SK-N-SH (cell line): ENCODE measurements around the gene SPAG9. TPM values are rescaled to one million over a fixed set of nuclear protein-coding genes. Genes with fewer than 3 reads are reported as not detected.

Experiments
- CTCF ChIA-PET: fragments of 300-600, 350-600 bp; formaldehyde crosslinking; extraction: SDS; loops from one replicate; lab custom pipeline; 2021; lab: Yijun Ruan, JAX
- POLR2A ChIA-PET: fragments of 350-600 bp; sonication (Branson Sonifier 250); formaldehyde crosslinking; extraction: SDS; loops from one replicate; lab custom pipeline; 2020; ENCODE audit warnings: antibody characterized with exemption, inconsistent platforms; lab: Yijun Ruan, JAX
- DNase-seq: peaks from one replicate; pipeline ENCODE4 v3.0.0; 2012
- H2AFZ ChIP-seq: fragments of 200-600 bp; sonication (generic); 2 replicates; pipeline ENCODE4 v1.8.1; 2016; ENCODE audit warnings: antibody characterized with exemption, mild to moderate bottlenecking, low read depth
- H3F3A ChIP-seq: fragments of 200-600 bp; sonication (generic); replicated peaks from 2 replicates; pipeline ENCODE3; 2016; ENCODE audit warnings: antibody characterized with exemption, mild to moderate bottlenecking; ENCODE audit not compliant: insufficient read depth
- H3K27ac ChIP-seq, 2 experiments: fragments of 200-500 bp in 1 of 2; fragments of 200-600 bp in 1 of 2; sonication (Bioruptor generic) in 1 of 2; sonication (generic), shearing (Covaris generic) in 1 of 2; 2 replicates each; pipeline versions ENCODE4 v1.5.1 to v1.6.1; 2014 to 2016; ENCODE audit warnings: low read depth in 2 of 2, inconsistent platforms in 1 of 2, low read length in 1 of 2, mild to moderate bottlenecking in 1 of 2, mixed read lengths in 1 of 2
- H3K27me3 ChIP-seq: fragments of 200-600 bp; sonication (generic), shearing (Covaris generic); 2 replicates; pipeline ENCODE4 v1.6.1; 2016; ENCODE audit warnings: mixed run types; ENCODE audit not compliant: insufficient read depth
- H3K36me3 ChIP-seq, 2 experiments: fragments of 200-500 bp in 1 of 2; fragments of 200-600 bp in 1 of 2; sonication (Bioruptor generic) in 1 of 2; sonication (generic) in 1 of 2; replicated peaks in 1 of 2; 2 replicates each; pipeline versions ENCODE3 to v1.5.1; 2014 to 2016; ENCODE audit warnings: low read length in 1 of 2, mild to moderate bottlenecking in 1 of 2; ENCODE audit not compliant: insufficient read depth in 2 of 2, control insufficient read depth in 1 of 2
- H3K4me1 ChIP-seq, 2 experiments: fragments of 200-500 bp in 1 of 2; fragments of 200-600 bp in 1 of 2; sonication (Bioruptor generic) in 1 of 2; sonication (generic), shearing (Covaris generic) in 1 of 2; 2 replicates each; pipeline versions ENCODE4 v1.5.1 to v1.6.1; 2014 to 2016; ENCODE audit warnings: low read depth in 1 of 2, low read length in 1 of 2, mixed run types in 1 of 2; ENCODE audit not compliant: insufficient read depth in 2 of 2, control insufficient read depth in 1 of 2
- H3K4me2 ChIP-seq: fragments of 200-600 bp; sonication (generic), shearing (Covaris generic); 2 replicates; pipeline ENCODE4 v1.6.1; 2017; ENCODE audit warnings: mixed run types
- H3K4me3 ChIP-seq, 2 experiments: fragments of 200-500 bp in 1 of 2; fragments of 200-600 bp in 1 of 2; sonication (Bioruptor generic) in 1 of 2; sonication (generic), shearing (Covaris generic) in 1 of 2; 2 replicates each; pipeline versions ENCODE4 v1.5.1 to v1.8.1; 2014 to 2016; ENCODE audit warnings: low read depth in 2 of 2, inconsistent platforms in 1 of 2, low read length in 1 of 2, mild to moderate bottlenecking in 1 of 2, mixed read lengths in 1 of 2, moderate library complexity in 1 of 2
- H3K79me2 ChIP-seq: fragments of 200-600 bp; sonication (generic); 2 replicates; pipeline ENCODE4 v1.8.1; 2017; ENCODE audit warnings: mild to moderate bottlenecking; ENCODE audit not compliant: insufficient read depth
- H3K9ac ChIP-seq: fragments of 200-600 bp; sonication (generic); 2 replicates; pipeline ENCODE4 v1.6.1; 2017; ENCODE audit warnings: mixed run types
- H3K9me2 ChIP-seq: fragments of 200-600 bp; sonication (generic); 2 replicates; pipeline ENCODE4 v1.6.1; 2017; ENCODE audit warnings: mixed run types
- H3K9me3 ChIP-seq: fragments of 200-600 bp; sonication (generic); 2 replicates; pipeline ENCODE4 v1.6.1; 2017; ENCODE audit warnings: mixed run types, mild to moderate bottlenecking, moderate library complexity
- H4K20me1 ChIP-seq: fragments of 200-600 bp; sonication (generic); 2 replicates; pipeline ENCODE4 v1.6.1; 2017; ENCODE audit warnings: mild to moderate bottlenecking, mixed run types; ENCODE audit not compliant: insufficient read depth
- CHD2 ChIP-seq: fragments of 150-350 bp; IDR thresholded peaks from 2 replicates; pipeline ENCODE4 v1.6.1; 2018; ENCODE audit warnings: low read length; ENCODE audit not compliant: partially characterized antibody
- ELF1 ChIP-seq: IDR thresholded peaks from 2 replicates; pipeline ENCODE4 v1.4.0; 2012
- FOSL2 ChIP-seq: IDR thresholded peaks from 2 replicates; pipeline ENCODE4 v1.4.0; 2012; ENCODE audit warnings: low read depth, mild to moderate bottlenecking, moderate library complexity, borderline replicate concordance
- FOXJ3 ChIP-seq: sonication (generic); formaldehyde crosslinking; IDR thresholded peaks from 2 replicates; pipeline ENCODE4 v1.5.1; 2020; ENCODE audit warnings: mild to moderate bottlenecking, missing genetic modification reagents
- FOXM1 ChIP-seq: IDR thresholded peaks from 2 replicates; pipeline ENCODE4 v1.4.0; 2012; ENCODE audit warnings: low read depth, mild to moderate bottlenecking
- GATA2 ChIP-seq: sonication (generic); formaldehyde crosslinking; IDR thresholded peaks from 2 replicates; pipeline ENCODE4 v1.5.0; 2020; ENCODE audit warnings: mild to moderate bottlenecking, missing genetic modification reagents
- NFIC ChIP-seq: IDR thresholded peaks from 2 replicates; pipeline ENCODE4 v1.4.0; 2012; ENCODE audit warnings: borderline replicate concordance
- NRF1 ChIP-seq: IDR thresholded peaks from 2 replicates; pipeline ENCODE4 v1.6.1; 2012; ENCODE audit warnings: low read depth, mild to moderate bottlenecking, low read length
- PBX3 ChIP-seq: IDR thresholded peaks from 2 replicates; pipeline ENCODE4; 2012
- RAD21 ChIP-seq: IDR thresholded peaks from 2 replicates; pipeline ENCODE4 v1.6.1; 2012; ENCODE audit warnings: mild to moderate bottlenecking, low read length
- RFX5 ChIP-seq: IDR thresholded peaks from 2 replicates; pipeline ENCODE4 v1.6.1; 2012; ENCODE audit warnings: mild to moderate bottlenecking, improper control_type of control experiment, low read length
- SIN3A ChIP-seq: IDR thresholded peaks from 2 replicates; pipeline ENCODE4 v1.6.1; 2012; ENCODE audit warnings: low read depth, mild to moderate bottlenecking, low read length, moderate library complexity, borderline replicate concordance
- USF2 ChIP-seq: fragments of 150-350 bp; IDR thresholded peaks from 2 replicates; pipeline ENCODE4 v1.6.1; 2017; ENCODE audit warnings: antibody characterized with exemption, low read length, low read depth, borderline replicate concordance
- WGBS: methylation state at CpG from one replicate; pipeline ENCODE4 v1.1.6; 2017; ENCODE audit warnings: low lambda C conversion rate; 5-methylcytosine and 5-hydroxymethylcytosine counted together
- polyA plus RNA-seq, 3 experiments: library from polyadenylated mRNA; depleted of rRNA; stranded (reverse); fragments of >200 nt; gene quantifications; 2 replicates each; pipeline ENCODE4 v1.2.3, GENCODE V29; 2012
- TF ChIP-seq, protein P1 (sequence below): IDR thresholded peaks from 2 replicates; pipeline ENCODE4 v1.4.0; 2012; ENCODE audit warnings: low read depth, borderline replicate concordance
- TF ChIP-seq, protein P2 (sequence below): fragments of 150-350 bp; IDR thresholded peaks from 2 replicates; pipeline ENCODE4 v1.6.1; 2016; ENCODE audit warnings: mild to moderate bottlenecking, low read depth, low read length

SPAG9 gene
- polyA plus RNA-seq, 1 of the 3 experiments (the other 2 are of a cell fraction): 32.1 TPM

GRCh38 chr17:50920041-50920410, 200.6 kb downstream of the SPAG9 start:
- no peaks in the 10 kb centered on the region for H3K9me2 ChIP-seq
- no peaks in the 10 kb centered on the region for H3K36me3 ChIP-seq
- POLR2A ChIA-PET: interaction anchor here (0.6 to 13.7 kb wide), 10 partner anchors 11 to 143 kb away, joined by 3 to 166 read pairs (median 6); partner anchors contain the start of gene TOB1
- no peak overlapping the region for H3K4me3 ChIP-seq
- no peaks in the 10 kb centered on the region for H3K79me2 ChIP-seq
- CTCF ChIA-PET: interaction anchor here (0.7 to 6.7 kb wide), 5 partner anchors 15 to 60 kb away, joined by 3 to 34 read pairs (median 4); no protein-coding TSS in a partner anchor
- TF ChIP-seq FOXM1 (no peak), NRF1 (no peak), ELF1 (no peak), NFIC (no peak), RFX5 (no peak), PBX3 (no peak), USF2 (no peak), SIN3A (no peak), CHD2 (no peak), FOSL2 (no peak), RAD21 (no peak), GATA2 (CRISPR knock-in tag) (no peak), FOXJ3 (CRISPR knock-in tag) (no peak)
- TF ChIP-seq, protein P1, sequence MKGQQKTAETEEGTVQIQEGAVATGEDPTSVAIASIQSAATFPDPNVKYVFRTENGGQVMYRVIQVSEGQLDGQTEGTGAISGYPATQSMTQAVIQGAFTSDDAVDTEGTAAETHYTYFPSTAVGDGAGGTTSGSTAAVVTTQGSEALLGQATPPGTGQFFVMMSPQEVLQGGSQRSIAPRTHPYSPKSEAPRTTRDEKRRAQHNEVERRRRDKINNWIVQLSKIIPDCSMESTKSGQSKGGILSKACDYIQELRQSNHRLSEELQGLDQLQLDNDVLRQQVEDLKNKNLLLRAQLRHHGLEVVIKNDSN: no peak
- TF ChIP-seq, protein P2, sequence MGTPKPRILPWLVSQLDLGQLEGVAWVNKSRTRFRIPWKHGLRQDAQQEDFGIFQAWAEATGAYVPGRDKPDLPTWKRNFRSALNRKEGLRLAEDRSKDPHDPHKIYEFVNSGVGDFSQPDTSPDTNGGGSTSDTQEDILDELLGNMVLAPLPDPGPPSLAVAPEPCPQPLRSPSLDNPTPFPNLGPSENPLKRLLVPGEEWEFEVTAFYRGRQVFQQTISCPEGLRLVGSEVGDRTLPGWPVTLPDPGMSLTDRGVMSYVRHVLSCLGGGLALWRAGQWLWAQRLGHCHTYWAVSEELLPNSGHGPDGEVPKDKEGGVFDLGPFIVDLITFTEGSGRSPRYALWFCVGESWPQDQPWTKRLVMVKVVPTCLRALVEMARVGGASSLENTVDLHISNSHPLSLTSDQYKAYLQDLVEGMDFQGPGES: no peak
- H3K4me2 ChIP-seq: peak overlapping the region; percentile 69; the same call in 1 of the 2 replicates
- no peak for DNase-seq
- no peaks in the 10 kb centered on the region for H3K27me3 ChIP-seq
- H3K9ac ChIP-seq: peak overlapping the region; percentile 76
- WGBS: 58% methylated on average over 8 of the region's 8 CpGs
- H3K4me1 ChIP-seq: peaks cover 28 to 42% of the 10 kb centered on the region in 2 experiments
- H3K9me3 ChIP-seq: no peaks in the 10 kb centered on the region
- peaks cover 3% of the 10 kb centered on the region for H3F3A ChIP-seq
- no peaks in the 10 kb centered on the region for H4K20me1 ChIP-seq
- peak overlapping the region; percentile 47; the same call in 1 of the 2 replicates for H2AFZ ChIP-seq
- peak overlapping the region; percentile 80 to 96 for H3K27ac ChIP-seq
